Epidermal melanocyte (primary cell): Measurements from ENCODE around the gene BCR.

ENCODE experiments used
- DNase-seq: peaks from one replicate; pipeline ENCODE4 v3.0.0; 2011; ENCODE audit warnings: low spot score; ENCODE audit not compliant: insufficient read length

Gene BCR

DNA sequence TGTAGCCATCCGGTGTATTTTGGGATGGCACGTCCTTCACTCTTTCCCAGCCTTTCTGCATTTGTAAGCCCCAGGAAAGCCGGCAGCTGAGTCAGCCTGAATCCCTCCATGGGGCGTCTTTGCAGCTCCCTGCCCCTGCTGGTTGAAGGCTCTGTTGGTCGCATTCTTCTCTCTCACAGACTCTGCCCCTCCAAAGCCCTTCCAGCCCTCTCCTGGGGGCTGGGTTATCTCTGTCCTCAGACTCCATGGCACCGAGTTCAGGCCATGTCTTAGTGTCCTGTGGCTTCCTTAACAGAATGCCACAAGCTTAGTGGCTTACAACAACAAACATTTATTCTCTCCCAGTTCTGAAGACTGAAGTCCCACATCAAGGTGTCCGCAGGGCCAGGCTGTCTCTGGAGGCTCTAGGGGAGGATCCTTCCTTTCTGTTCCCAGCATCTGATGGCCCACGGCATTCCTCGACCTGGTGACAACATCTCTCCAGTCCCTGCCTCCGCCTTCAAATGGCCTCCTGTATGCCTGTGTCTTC, 62.2 kb downstream of the BCR start:
- DNase-seq: no peak

DNA sequence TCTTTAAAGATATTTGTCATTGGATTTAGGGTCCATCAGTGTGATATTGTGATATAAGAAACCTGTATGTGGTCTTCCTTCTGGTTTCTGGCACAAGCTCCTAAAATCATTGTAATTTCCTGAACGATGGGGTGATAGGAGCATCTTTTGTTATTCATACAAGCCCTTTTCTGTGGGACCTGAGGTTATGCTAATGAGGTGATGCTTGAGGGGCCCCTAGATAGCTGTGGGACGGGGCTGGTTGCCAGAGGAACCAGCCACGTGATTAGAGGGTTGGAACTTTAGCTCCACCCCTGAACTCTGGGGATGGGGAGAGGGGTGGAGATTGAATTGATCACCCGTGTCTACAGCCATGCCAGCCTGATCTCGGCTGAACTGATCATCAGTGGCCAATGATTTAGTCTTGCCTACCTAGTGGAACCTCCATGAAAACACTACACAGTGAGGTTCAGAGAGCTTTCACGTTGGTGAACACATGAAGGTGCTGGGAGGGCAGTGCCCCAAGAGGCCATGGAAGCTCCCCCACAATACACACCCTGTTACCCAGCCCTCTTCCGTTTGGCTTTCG, 62.8 kb downstream of the BCR start:
- no peak for DNase-seq

DNA sequence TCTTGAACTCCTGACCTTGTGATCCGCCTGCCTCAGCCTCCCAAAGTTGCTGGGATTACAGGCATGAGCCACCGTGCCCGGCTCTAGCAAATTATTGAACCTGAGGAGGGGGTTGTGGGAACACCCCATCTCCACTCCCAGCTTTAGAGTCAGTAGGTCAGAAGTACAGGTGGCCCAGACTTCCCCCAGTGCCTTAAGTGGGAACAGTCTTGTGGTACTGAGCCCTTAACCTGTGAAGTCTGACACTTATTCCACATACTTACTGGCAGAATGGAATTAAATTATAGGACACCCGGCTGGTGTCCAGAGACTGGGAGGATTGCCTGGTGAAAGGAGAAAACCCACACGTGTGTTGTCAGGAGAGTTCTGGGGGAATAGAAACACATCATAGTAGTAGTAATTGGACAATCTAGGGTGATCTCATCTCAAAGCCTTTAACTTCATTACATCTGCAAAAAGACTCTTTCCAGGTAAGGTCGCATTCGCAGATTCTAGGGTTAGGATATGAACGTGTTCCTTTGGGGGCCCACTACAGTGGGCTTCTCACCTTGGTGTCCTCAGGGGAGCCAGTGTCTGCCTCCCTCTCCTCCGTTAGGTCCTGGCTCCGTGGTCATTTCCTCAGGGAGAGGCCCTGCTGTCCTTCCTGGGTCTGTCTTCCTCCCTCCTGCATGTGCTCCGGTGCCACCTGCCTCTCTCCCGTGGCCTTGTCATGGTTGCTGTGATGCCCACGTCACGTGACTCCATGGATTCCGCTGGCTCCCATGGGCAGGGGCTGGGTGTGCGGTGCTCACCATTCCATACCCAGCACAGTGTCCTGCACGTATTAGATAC, 63.8 kb downstream of the BCR start:
- no peak for DNase-seq

DNA sequence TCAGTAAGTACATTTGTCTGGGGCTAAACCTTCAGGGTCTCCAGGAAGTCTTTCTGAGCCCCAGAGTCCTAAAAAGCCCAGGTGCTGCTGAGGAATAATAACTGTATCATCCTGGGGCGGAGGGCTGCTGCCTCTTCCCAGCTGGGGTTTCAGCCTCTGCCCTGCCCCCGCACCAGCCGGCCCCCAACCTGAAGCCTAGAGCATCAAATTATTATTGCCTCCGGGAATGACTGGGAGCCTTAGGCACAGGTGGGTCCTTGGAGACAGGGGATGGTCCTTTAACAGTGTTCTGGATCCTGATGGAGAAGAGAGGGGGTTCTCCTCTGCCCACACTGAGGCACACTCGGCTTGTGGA, 64.4 kb downstream of the BCR start:
- no peak for DNase-seq

DNA sequence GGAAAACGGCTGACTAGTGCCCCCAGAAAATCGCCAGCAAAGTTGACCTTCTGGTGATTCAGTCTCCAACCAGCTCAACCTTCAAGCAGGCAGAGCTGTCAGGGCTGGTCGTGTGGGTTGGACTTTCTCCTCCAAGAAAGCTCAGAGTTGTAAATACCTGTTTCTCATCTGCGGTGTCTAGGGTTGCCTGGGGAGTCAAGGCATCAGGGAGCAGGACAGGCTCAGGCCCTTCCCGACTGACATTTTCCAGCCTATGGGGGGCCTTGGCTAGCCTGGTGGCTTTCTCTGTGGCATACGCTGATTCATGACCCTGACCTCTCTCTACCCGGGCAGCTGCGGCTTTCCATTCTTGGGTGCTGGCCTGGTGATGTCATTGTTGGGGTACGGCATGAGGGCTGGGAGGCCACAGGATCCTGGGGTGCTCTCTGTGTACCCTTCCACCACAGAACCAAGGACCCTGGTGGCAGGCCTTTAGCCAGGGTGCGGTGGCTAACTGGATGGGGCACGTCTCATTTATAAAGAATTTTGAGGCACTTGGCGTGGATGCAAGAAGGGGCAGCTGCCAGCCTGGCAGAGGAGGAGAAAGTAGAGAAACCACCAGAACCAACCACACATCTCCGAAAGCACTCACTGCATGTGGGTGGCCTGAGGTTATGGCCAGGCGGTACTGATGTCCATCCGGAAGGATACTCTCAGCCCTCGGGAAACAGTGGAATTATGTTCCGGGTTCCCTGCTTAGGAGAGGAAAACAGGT, 64.9 kb downstream of the BCR start:
- DNase-seq: no peak

DNA sequence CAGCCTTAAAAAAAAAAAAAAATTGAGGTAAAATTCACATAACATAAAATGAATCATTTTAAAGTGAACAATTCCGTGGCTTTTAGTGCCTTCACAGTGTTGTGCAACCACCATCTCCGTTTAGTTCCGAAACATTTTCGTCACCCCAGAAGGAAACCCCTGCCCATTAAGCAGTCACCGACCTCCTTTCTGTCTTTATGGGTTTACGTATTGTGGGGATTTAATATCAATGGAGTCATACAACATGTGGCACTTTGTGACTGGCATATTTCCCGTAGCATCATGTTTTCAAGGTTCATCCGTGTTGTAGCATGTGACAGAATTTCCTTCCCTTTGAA, 65.5 kb downstream of the BCR start:
- no peak for DNase-seq

DNA sequence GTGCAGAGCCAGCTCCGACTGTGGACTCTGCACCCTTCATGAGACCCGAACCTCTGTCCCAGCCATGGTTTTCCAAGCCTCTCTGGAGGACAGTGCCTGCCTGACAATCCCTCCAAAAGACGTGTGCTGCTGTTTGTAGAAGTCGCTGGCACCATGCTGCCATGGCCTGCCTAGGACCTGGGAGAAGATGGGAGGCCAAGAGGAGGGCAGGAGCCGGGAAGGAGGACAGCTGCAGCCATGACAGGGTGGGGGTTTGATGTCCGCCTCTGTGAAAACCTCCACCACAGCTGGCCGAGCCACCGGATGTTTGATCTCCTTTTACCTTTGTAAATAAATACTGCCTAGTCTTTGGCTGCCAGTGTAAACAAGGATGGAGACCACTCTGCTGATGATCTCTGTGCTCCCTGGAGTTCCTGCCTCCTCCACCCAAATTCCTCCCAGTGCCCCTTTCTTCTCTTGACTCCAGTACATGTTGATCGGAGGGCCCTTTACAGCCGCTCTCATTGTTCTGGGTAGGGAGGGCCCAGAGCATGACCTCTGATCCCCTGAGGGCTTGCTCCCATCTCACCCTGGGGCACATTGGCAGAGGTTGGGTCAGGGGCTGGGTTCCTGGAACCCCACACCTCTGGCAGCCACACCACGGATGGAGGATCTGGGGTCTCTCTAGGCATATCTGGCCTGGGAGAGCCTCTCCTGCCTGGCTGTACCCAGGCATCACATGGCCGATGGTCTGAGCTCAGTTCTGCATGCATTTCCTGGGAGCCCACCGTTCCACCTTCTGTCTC, 66.9 kb downstream of the BCR start:
- DNase-seq: no peak

DNA sequence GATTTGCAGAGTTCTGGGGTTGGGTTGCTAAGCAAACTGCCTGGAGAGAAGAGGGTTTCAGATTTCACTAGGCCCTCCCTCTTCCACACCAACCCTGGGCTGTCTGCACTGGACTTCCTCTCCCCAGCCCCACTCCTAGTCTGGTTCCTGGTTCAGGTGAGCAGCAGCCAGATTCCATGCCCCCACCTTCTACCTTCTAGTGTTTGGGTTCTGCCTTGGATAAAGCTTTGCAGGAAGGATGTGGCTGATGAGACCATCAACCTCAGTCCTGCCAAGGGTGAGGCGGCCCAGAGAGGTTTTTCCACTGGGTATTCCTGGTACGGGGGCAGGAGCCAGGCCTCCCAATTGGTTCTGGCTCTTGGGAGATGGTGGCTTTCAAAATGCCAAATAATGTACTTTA, 68.3 kb downstream of the BCR start:
- no peak for DNase-seq

DNA sequence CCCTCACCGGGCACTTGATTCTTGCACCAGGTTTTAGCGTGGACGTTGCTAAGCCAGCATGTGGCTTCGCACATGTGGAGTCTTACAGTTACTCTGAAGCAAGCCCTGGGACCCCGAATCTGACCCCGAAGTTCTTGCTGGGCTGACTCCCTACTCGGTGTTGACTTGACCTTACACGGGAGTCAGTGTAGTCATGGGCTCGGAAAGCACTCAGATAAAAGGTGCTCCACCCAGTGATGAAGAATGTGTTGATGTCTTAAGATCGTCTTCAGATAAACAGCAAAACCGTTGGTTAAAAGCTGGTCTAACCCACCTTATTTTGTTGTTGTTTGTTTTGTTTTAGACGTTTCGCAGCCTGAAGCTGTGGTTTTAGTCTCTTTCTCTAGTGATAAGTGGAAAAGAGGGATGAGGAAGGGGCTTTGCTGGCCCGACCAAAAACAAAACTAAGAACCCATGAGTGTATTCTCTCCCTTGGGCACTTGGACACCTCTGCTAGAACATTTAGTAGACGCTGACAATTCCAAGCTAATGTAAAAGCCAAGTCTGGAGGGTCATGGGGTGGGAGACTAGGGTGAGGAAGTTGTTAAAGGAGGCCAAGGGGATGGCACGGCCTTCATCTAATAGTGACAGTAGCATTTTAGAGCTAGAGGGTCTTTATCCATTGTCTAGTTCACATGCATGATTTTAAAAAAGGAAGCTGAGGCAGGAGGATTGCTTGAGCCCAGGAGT, 69.9 kb downstream of the BCR start:
- DNase-seq: no peak

DNA sequence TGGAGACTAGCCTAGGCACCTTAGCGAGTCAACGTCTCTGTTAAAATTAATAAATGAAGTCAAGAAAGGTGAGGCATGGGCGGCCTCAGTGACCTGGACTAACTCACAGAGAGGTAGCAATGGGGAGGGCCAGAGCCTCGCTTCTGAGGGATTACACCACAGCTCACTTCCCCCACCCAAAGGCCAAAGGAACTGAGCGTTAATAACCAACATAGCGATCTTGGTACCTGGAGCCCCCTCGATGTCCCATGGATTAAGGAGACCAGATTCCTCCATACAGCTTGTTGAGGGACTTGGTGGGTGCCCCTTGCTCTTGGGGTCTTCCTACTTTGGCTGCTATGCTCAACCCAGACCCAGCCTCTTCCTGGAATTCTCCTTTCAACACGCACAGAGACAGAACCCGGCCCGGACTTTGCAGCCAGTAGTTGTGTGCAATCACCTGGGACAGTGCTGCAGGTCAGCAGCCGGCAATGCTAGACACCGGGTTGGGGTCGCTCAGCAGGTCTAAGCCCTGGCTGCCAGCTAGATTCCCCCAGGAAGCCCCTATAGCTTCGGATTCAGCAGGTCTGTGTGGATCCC, 70.6 kb downstream of the BCR start:
- no peak for DNase-seq

DNA sequence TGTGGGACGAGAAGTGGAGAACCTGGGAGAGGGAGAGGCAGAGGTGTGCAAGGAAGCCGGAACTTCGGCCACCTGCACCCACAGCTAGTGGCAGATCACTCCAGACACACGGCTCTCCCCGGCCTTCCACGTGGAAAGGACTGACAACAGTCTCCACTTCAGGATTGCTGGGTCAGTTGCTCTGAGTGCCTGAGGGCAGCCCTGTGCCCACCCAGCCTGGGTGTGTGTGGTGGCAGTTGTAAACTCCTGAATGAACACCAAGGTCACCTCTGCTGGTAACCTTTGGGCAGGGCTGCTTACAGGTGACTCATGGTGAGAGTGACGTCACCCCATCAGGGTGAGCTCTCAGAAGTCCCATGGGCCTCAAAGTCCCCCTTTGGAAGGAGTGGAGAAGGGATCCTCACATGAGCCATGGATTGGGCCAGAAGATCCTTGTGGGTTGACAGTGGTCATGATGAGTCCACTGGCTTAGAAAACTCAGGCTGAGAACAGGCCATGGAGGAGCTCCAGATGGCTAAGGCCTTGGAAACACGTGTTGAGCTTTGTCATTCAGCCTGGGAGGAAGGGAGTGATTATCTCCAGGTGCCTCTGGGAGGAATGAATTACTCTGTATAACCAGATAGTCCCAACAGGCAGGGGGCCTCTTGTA, 71.3 kb downstream of the BCR start:
- no peak for DNase-seq

DNA sequence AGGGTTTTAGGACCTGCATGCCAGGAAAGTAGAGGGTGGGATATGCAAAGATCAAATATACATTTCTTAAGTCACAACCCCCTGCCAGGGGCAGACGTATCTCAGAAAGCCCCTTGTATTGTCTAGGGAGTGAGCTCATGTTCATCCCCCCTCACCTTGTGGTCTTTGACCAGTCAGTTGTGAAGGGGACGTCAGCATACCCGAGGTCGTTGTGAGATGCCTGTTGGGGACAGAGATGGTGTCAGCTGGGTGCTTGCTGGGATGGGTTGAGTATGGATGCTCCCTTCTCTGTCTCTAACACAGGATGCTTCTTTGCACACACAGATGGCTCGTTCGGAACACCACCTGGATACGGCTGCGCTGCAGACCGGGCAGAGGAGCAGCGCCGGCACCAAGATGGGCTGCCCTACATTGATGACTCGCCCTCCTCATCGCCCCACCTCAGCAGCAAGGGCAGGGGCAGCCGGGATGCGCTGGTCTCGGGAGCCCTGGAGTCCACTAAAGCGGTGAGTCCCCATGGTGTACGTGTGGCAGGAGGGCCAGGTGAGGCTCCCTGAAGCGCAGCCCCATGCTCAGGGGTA, 73.3 kb downstream of the BCR start:
- no peak for DNase-seq

DNA sequence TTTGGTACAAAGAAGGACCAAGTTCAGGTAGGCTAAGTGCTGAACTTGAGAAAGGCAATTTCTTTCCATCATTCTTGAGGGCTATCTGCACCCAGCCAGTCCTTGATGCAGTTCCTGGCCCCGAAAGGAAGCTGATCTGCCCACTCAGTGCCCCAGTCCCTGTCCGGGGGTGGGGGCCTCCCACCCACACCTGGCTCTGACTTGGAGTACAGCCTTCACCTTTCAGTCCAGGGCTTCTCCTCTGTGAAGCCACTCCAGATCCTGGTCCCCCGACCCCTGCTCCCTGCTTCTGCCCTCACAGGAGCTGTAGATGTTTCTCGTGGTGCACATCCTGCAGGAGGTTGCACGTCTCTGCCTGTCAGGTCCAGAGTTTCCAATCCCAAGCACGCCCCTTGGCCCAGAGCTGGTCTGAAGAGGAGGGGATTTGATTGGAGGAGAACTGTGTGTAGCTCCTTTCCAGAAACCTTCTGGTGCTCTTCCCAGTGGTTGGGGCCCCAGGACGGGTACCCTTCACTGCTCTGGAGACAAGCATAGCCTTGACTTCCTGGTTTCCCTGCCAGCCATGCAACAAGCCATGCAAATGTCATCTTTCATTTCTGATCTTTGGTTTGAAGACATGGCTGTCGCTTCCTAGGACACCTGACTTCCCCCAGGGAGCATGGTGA, 75.3 kb downstream of the BCR start:
- DNase-seq: no peak

DNA sequence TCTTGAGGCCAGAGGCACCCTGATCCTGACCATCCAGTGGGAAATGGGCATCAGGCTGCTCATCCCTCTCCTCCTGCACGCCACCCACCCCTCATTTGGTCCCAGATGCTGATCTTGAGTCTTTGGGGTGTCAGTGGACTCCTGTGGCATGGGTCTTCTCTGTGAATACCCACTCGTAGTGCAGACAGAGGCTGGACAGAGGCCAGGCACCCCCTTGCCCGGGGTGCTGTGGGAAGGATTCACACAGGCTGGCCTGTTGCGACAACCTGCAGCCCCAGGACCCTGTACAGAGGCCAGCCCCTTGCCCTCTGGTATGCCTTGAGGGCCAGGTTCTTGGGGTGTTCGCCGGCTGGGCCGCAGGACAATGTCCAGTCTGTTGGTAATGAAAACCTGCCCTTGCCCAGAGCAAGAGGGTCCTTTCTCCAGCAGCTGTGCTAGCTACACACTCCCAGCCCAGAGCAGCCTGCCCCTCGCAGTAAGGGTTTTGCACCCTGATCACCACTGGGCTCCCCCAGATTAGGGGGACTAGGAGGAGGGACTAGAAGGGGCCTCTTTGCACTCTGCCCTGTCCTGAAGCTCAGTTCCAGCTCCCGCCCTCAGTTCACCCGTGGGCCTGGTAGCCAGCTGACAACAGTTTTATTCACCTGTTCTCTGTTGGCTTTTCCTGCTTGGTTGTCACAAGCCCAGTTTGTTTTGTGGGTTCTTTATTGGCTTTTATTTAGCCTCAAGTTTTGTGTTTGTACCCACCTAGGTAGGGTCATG, 76.0 kb downstream of the BCR start:
- no peak for DNase-seq

DNA sequence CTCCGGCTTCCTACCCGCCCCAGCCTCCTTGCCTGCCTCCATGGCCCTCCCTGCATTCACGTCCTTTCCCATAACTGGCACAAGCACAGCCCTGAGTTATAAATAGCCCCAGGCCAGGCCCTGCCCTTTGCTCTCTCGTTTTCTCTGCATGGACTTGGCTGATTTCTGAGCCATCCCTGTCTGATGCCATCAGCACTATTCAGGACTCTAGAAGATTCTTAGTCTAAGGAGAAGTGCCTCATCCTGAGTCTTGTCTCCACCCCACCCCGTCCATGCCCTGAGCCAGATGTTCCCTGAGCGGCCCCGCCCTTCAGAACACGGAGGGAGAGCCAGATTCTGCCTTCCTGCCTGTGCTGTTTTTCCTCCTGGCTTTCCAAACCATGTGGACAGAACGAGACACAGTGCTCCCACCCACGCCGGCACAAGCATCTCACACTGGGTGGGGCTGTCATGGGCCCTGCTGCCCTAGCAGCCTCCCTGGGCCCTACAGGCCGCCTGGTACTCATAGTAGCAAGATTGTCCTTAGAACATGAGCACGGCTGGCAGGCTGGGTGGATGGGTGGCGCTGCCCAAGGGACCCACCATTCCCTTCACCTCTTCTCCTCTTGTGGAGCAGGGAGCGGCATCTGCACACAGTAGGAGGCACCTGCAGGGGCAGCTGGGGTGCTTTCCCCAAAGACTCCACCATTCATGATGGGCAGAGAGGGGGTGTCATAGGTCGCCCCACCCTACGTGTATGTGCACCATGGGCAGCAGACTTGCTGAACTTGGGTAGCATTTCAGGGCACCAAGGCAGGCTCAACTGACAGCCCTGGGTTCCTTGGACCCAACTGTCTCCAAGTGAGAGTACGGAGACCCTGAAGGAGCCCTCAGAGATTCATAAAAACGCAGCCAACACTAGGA, 76.9 kb downstream of the BCR start:
- peak; percentile 50 for DNase-seq

DNA sequence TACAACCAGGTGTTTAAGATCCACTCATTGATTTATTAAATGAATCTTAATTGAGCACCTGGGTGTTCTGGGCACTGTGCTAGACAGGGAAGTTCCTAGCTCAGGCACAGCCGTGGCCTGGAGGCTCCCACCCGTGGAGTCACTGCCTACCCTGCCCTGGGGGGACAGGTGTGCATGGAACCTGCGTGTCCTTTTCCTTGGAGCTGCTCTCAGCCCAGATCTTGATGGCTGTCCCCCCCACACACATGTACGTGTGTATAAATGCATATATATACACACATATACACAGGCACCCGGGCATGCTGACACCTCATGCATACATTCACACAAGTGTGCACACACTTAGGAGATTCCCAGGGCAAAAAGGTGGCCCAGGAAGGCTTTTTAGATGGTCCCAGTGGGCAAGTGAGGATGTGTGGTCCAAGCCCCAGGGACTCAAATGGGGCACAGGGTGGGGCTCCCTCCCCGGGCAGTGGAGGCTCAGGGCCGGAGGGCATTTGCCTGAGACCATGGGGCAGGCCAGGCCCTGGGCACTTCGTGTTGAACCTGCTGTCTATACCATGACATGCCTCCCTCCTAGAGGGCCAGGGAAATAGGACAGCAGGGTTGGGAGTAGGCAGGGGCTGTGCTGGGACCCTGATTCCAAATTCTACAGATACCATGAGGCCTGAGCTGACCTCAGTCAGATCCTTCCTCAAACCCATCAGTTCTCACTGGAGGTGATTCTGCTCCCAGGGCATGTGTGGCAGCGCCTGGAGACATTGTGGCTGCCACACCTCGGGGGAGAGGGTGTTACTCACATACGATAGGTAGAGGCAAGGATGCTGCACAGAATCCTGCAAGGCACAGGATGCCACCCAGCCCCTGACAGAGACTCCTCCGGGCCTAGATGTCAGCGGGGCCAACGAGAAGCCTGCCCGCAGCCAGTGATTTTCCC, 77.8 kb downstream of the BCR start:
- DNase-seq: no peak

DNA sequence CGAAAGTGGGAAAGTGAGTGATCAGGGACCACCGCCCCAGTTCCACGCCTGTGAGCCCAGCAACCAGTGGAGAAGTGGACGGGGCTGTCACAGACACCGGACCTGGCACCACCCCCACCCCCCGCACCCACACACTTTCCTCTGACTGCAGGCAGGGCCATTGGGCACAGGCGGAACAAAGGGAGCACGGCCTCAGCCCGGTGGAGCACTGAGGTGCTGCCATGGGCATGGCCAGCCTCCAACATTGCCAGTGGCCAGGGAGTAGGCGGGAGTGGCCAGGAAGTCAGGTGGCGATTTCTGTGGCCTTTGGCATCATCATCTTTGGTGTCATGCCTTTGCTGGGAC, 78.5 kb downstream of the BCR start:
- DNase-seq: no peak
